Erythroblast (primary cell): ENCODE measurements around the gene GAS6.

ENCODE experiments used
- GATA1 ChIP-seq: IDR thresholded peaks from 2 replicates; pipeline ENCODE4 v1.6.1; 2011; ENCODE audit warnings: low read depth, mild to moderate bottlenecking, control low read depth, low read length, moderate library complexity
- POLR2A ChIP-seq: IDR thresholded peaks from 2 replicates; pipeline ENCODE4 v1.6.1; 2011; ENCODE audit warnings: mild to moderate bottlenecking, low read length

GRCh38 chr13:113876346-113877148 is 12.7 kb upstream of the GAS6 start:
- TF ChIP-seq POLR2A (no peak), GATA1 (no peak)
